ENCODE results near the gene NEUROD2. TPM values are rescaled to one million over a fixed set of nuclear protein-coding genes. Genes with fewer than 3 reads are reported as not detected.

NEUROD2 gene
- total and polyA plus RNA-seq, 2 donors (not counting 3 experiments of a cell fraction or from before 2014, with no cell fraction given), result not detected

GRCh38 chr17:39652587-39653315, 45.0 kb upstream of the NEUROD2 start:
- no peaks in the 10 kb centered on the region for H3K27me3 ChIP-seq (ENCODE audit: control insufficient read depth in 2 of 2, insufficient read depth in 2 of 2, low read length in 2 of 2)
- H4K20me1 ChIP-seq (replicated peaks; ENCODE audit: control insufficient read depth, extremely low read depth, insufficient read depth, low read length), result no peaks in the 10 kb centered on the region
- H2AFZ ChIP-seq (ENCODE audit: low read depth, low read length), result no peak overlapping the region
- POLR2A ChIA-PET, result no interaction called here
- no peak overlapping the region for H3K27ac ChIP-seq (ENCODE audit: insufficient read depth, low read depth, low read length)
- no peak overlapping the region for H3K4me2 ChIP-seq (ENCODE audit: insufficient read depth, low read length)
- dilution Hi-C loops (cut with MboI; ENCODE audit: extremely low pct_ligation_motif_present, low sequenced_read_pairs) (no loop called here), intact Hi-C loops (cut with micrococcal nuclease) (loop anchor here (2.0 kb wide), 1 partner anchor 30 kb away; no protein-coding TSS in a partner anchor)
- no peaks in the 10 kb centered on the region for H3K79me2 ChIP-seq (ENCODE audit: control insufficient read depth, insufficient read depth, low read length)
- FAIRE-seq (no peak), DNase-seq (ENCODE audit: low read depth, low spot score) (peak; percentile 42)
- no peaks in the 10 kb centered on the region for H3K9me3 ChIP-seq (replicated peaks; ENCODE audit: control insufficient read depth, insufficient read depth, low read length)
- TF ChIP-seq POLR2AphosphoS5 (IDR thresholded peaks at IDR 0.05; ENCODE audit: insufficient read depth, low read depth, low read length) (no peak), MYC (IDR thresholded peaks at IDR 0.05; ENCODE audit: low read depth, low read length) (no peak), POLR2A (IDR thresholded peaks at IDR 0.05; ENCODE audit: low read depth, low read length) (no peak), CTCF (IDR thresholded peaks at IDR 0.05; ENCODE audit: extremely low read depth in 1 of 2, insufficient read depth in 1 of 2, low read depth in 1 of 2, low read length in 2 of 2) (no peak), EZH2 (IDR thresholded peaks at IDR 0.05; ENCODE audit: borderline replicate concordance, low read depth, low read length, severe bottlenecking) (no peak), GATA2 (IDR thresholded peaks at IDR 0.05; ENCODE audit: insufficient read depth, insufficient read length, low read depth, low read length) (no peak), FOS (IDR thresholded peaks at IDR 0.05; ENCODE audit: borderline replicate concordance, insufficient read depth, low read length) (no peak), JUN (IDR thresholded peaks at IDR 0.05; ENCODE audit: borderline replicate concordance, insufficient read depth, insufficient read length, low read depth) (no peak)
- TF ChIP-seq, protein P1, sequence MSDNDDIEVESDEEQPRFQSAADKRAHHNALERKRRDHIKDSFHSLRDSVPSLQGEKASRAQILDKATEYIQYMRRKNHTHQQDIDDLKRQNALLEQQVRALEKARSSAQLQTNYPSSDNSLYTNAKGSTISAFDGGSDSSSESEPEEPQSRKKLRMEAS (IDR thresholded peaks at IDR 0.05; ENCODE audit: insufficient read depth, insufficient read length), result no peak
- no peaks in the 10 kb centered on the region for H3K9me1 ChIP-seq (replicated peaks; ENCODE audit: control insufficient read depth, extremely low read depth, insufficient read depth, low read length)
- no peaks in the 10 kb centered on the region for H3K36me3 ChIP-seq (ENCODE audit: control insufficient read depth in 2 of 2, extremely low read depth in 1 of 2, insufficient read depth in 2 of 2, low read length in 2 of 2)
- H3K4me3 ChIP-seq (replicated peaks in 1 of 3; ENCODE audit: insufficient read depth in 1 of 3, low read depth in 1 of 3, low read length in 3 of 3), result no peak overlapping the region
- BruUV-seq (replicated peaks), result no TSS peak
- CTCF ChIA-PET, result interaction anchor here (1.0 to 9.3 kb wide), 15 partner anchors 9 to 117 kb away, joined by 3 to 114 read pairs (median 8); partner anchors contain the start of genes PNMT, STARD3 and TCAP
- no peaks in the 10 kb centered on the region for H3K4me1 ChIP-seq (ENCODE audit: control insufficient read depth, extremely low read depth, insufficient read depth, low read length)
- H3K9ac ChIP-seq (replicated peaks; ENCODE audit: extremely low read depth, insufficient read depth, low read length), result no peak overlapping the region

Data from endothelial cell of umbilical vein (primary cell).